Ovary (tissue), 3 donors: ENCODE results near the gene KLF13.

Source experiments
- CTCF ChIP-seq, 3 donors: fragments of 450-650 bp in 2 of 3; fragments of 200-600 bp in 1 of 3; IDR thresholded peaks; one replicate each; pipeline versions ENCODE4 v1.5.1 to v1.8.0; 2016 to 2022; ENCODE audit warnings: antibody characterized with exemption in 3 of 3, mild to moderate bottlenecking in 1 of 3
- EP300 ChIP-seq: sonication (generic); formaldehyde crosslinking; IDR thresholded peaks from one replicate; pipeline ENCODE4 v1.6.1; 2017; ENCODE audit warnings: antibody characterized with exemption
- donor health status: DM: no; HTN: no; CAD: no.

- TF ChIP-seq CTCF (IDR thresholded peaks at IDR 0.05) (no peak), EP300 (no peak)
Observed at GRCh38 chr15:31397851-31398661, 71.4 kb downstream of the KLF13 start.
